Left ventricle myocardium inferior (tissue), 1 donor: ENCODE measurements around the gene TAOK3. TPM values are rescaled to one million over a fixed set of nuclear protein-coding genes. Genes with fewer than 3 reads are reported as not detected.

Experiments
- DNase-seq: peaks from one replicate; pipeline ENCODE4 v3.0.0-alpha.2; 2020
- H3K27ac ChIP-seq: fragments of 200-600 bp; replicated peaks from 2 replicates; pipeline ENCODE4 v1.8.0; 2021
- H3K27me3 ChIP-seq: fragments of 200-600 bp; 2 replicates; pipeline ENCODE4 v1.8.0; 2021; ENCODE audit warnings: low read depth
- H3K36me3 ChIP-seq: fragments of 200-600 bp; 2 replicates; pipeline ENCODE4 v1.8.0; 2021
- H3K4me1 ChIP-seq: fragments of 200-600 bp; 2 replicates; pipeline ENCODE4 v1.8.0; 2021
- H3K4me3 ChIP-seq: fragments of 200-600 bp; 2 replicates; pipeline ENCODE4 v1.8.0; 2021; ENCODE audit warnings: mild to moderate bottlenecking, moderate library complexity
- H3K9me3 ChIP-seq: fragments of 200-600 bp; replicated peaks from 2 replicates; pipeline ENCODE4 v1.8.0; 2021
- CTCF ChIP-seq: fragments of 200-600 bp; IDR thresholded peaks from 2 replicates; pipeline ENCODE4 v1.8.0; 2021; ENCODE audit warnings: antibody characterized with exemption, mild to moderate bottlenecking, borderline replicate concordance
- intact Hi-C: fragments of 100-400 bp; cut with micrococcal nuclease; formaldehyde crosslinking; loops from one replicate; pipeline ENCODE4 v1.11.0; 2022
- total RNA-seq: library from RNA; stranded (reverse); fragmentation: NEBNext Ultra II Directional; extraction: Animal tissue kit (Norgen Biotek cat#: 25700); gene quantifications from one replicate; pipeline ENCODE4 v1.2.1, GENCODE V29; 2021
- donor health status: DM: no; HTN: yes; CAD: no; lungs with severe emphysema.

Gene TAOK3
- total RNA-seq, 1 donor from 2014 or later: 21.4 TPM

- H3K4me1 ChIP-seq: peaks cover 2% of the 10 kb centered on the region
- no peak overlapping the region for H3K4me3 ChIP-seq
- no peak overlapping the region for H3K27ac ChIP-seq
- intact Hi-C loops: no loop called here
- no peak for DNase-seq
- no peaks in the 10 kb centered on the region for H3K9me3 ChIP-seq
- TF ChIP-seq CTCF: no peak
- no peaks in the 10 kb centered on the region for H3K36me3 ChIP-seq
- no peaks in the 10 kb centered on the region for H3K27me3 ChIP-seq
Measured at GRCh38 chr12:118336123-118336522, 36.6 kb downstream of the TAOK3 start.

GRCh38 chr12:118334939-118335567 lies 37.7 kb downstream of the TAOK3 start:
- Histone ChIP-seq H3K9me3 (no peaks in the 10 kb centered on the region), H3K36me3 (no peaks in the 10 kb centered on the region), H3K27ac (no peak overlapping the region), H3K27me3 (no peaks in the 10 kb centered on the region), H3K4me3 (no peak overlapping the region), H3K4me1 (peaks cover 12% of the 10 kb centered on the region)
- DNase-seq: no peak
- TF ChIP-seq CTCF: no peak
- intact Hi-C loops: no loop called here

GRCh38 chr12:118334241-118334640 lies 38.5 kb downstream of the TAOK3 start:
- intact Hi-C loops: no loop called here
- no peak overlapping the region for H3K4me3 ChIP-seq
- H3K36me3 ChIP-seq: no peaks in the 10 kb centered on the region
- no peaks in the 10 kb centered on the region for H3K27me3 ChIP-seq
- H3K27ac ChIP-seq: no peak overlapping the region
- no peaks in the 10 kb centered on the region for H3K9me3 ChIP-seq
- TF ChIP-seq CTCF: no peak
- H3K4me1 ChIP-seq: peaks cover 19% of the 10 kb centered on the region
- no peak for DNase-seq

- no peaks in the 10 kb centered on the region for H3K27me3 ChIP-seq
- peaks cover 34% of the 10 kb centered on the region for H3K4me1 ChIP-seq
- no peak overlapping the region for H3K4me3 ChIP-seq
- H3K36me3 ChIP-seq: no peaks in the 10 kb centered on the region
- H3K27ac ChIP-seq: no peak overlapping the region
- TF ChIP-seq CTCF: no peak
- intact Hi-C loops: no loop called here
- DNase-seq: no peak
- no peaks in the 10 kb centered on the region for H3K9me3 ChIP-seq
Measured at GRCh38 chr12:118332511-118332910, 40.2 kb downstream of the TAOK3 start.

GRCh38 chr12:118330421-118331018 lies 42.2 kb downstream of the TAOK3 start:
- no peak for DNase-seq
- intact Hi-C loops: no loop called here
- no peaks in the 10 kb centered on the region for H3K9me3 ChIP-seq
- H3K36me3 ChIP-seq: peaks cover 5% of the 10 kb centered on the region
- peaks cover 40% of the 10 kb centered on the region for H3K4me1 ChIP-seq
- no peak overlapping the region for H3K4me3 ChIP-seq
- no peaks in the 10 kb centered on the region for H3K27me3 ChIP-seq
- TF ChIP-seq CTCF: no peak
- no peak overlapping the region for H3K27ac ChIP-seq
